PC-3 (cell line): ENCODE data around the gene SHTN1. TPM values are rescaled to one million over a fixed set of nuclear protein-coding genes. Genes with fewer than 3 reads are reported as not detected.

ENCODE experiments used
- ATAC-seq: fragments of 200-7000 bp; cut with Tn5 transposase; 2 replicates; pipeline ENCODE4 v1.9.1; 2020; ENCODE audit warnings: mild to moderate bottlenecking, moderate library complexity
- BruUV-seq: library from RNA; stranded (reverse); fragments of 400-500 nt; replicated peaks from 2 replicates; lab custom pipeline; 2021; lab: Mats Ljungman, UMichigan
- CTCF ChIA-PET: fragments of 300-600 bp; sonication (Branson Sonifier 250); formaldehyde crosslinking; loops from one replicate; lab custom pipeline; 2022; ENCODE audit warnings: antibody characterized with exemption; lab: Charles Lee
- POLR2A ChIA-PET: fragments of 300-600 bp; sonication (Branson Sonifier 250); formaldehyde crosslinking; loops from one replicate; lab custom pipeline; 2022; ENCODE audit warnings: antibody characterized with exemption; ENCODE audit not compliant: unreplicated experiment; lab: Charles Lee
- DNase-seq: peaks from one replicate; pipeline ENCODE4 v3.0.0-alpha.2; 2015
- H2AFZ ChIP-seq: fragments of 300-600 bp; sonication (generic); 2 replicates; pipeline ENCODE4 v1.6.0; 2016; ENCODE audit warnings: antibody characterized with exemption, low read length
- H3F3A ChIP-seq: fragments of 300-600 bp; sonication (generic); one replicate; pipeline ENCODE4 v1.6.0; 2017; ENCODE audit warnings: antibody characterized with exemption, low read length, control low read depth, mild to moderate bottlenecking; ENCODE audit not compliant: unreplicated experiment
- H3K27ac ChIP-seq: fragments of 300-600 bp; sonication (generic); 2 replicates; pipeline ENCODE4 v1.5.1; 2016; ENCODE audit warnings: mild to moderate bottlenecking, low read length
- H3K27me3 ChIP-seq: fragments of 300-600 bp; sonication (generic); 2 replicates; pipeline ENCODE4 v1.6.1; 2016; ENCODE audit warnings: low read length, mixed read lengths
- H3K36me3 ChIP-seq: fragments of 300-600 bp; sonication (generic); 2 replicates; pipeline ENCODE4 v1.6.1; 2016; ENCODE audit warnings: low read depth, mixed run types, low read length, mixed read lengths
- H3K4me1 ChIP-seq: fragments of 300-600 bp; sonication (generic); 2 replicates; pipeline ENCODE4 v1.5.1; 2016; ENCODE audit warnings: low read length; ENCODE audit not compliant: insufficient read depth
- H3K4me2 ChIP-seq: fragments of 300-600 bp; sonication (generic); 2 replicates; pipeline ENCODE4 v1.6.0; 2016; ENCODE audit warnings: low read length
- H3K4me3 ChIP-seq: fragments of 300-600 bp; sonication (generic); 2 replicates; pipeline ENCODE4 v1.5.1; 2016; ENCODE audit warnings: mild to moderate bottlenecking, low read length, mixed read lengths
- H3K79me2 ChIP-seq: fragments of 300-600 bp; sonication (generic); 2 replicates; pipeline ENCODE4 v1.6.1; 2017; ENCODE audit warnings: low read length, mixed read lengths
- H3K9ac ChIP-seq: fragments of 300-600 bp; sonication (generic); 2 replicates; pipeline ENCODE4 v1.6.0; 2016; ENCODE audit warnings: mild to moderate bottlenecking, low read length
- H3K9me2 ChIP-seq: fragments of 300-600 bp; sonication (generic); replicated peaks from 2 replicates; pipeline ENCODE4 v1.6.1; 2016; ENCODE audit warnings: mixed run types, low read length, mixed read lengths
- H3K9me3 ChIP-seq: fragments of 300-600 bp; sonication (generic); 2 replicates; pipeline ENCODE4 v1.6.1; 2016; ENCODE audit warnings: low read length, mixed read lengths
- H4K20me1 ChIP-seq: fragments of 300-600 bp; sonication (generic); 2 replicates; pipeline ENCODE4 v1.6.1; 2016; ENCODE audit warnings: low read length, mixed read lengths
- EZH2 ChIP-seq: fragments of 300-600 bp; sonication (generic); IDR thresholded peaks from one replicate; pipeline ENCODE4 v1.6.1; 2017; ENCODE audit warnings: antibody characterized with exemption, mild to moderate bottlenecking, low read length; ENCODE audit not compliant: unreplicated experiment
- EZH2phosphoT487 ChIP-seq: fragments of 300-600 bp; sonication (generic); IDR thresholded peaks from 2 replicates; pipeline ENCODE4 v1.6.1; 2018; ENCODE audit warnings: mild to moderate bottlenecking, antibody characterized with exemption, low read length, borderline replicate concordance
- intact Hi-C: fragments of 100-400 bp; cut with micrococcal nuclease; formaldehyde crosslinking; loops from 2 replicates; pipeline ENCODE4 v1.9.0; 2023
- total RNA-seq: library from RNA; depleted of rRNA; stranded (reverse); fragments of >200 nt; gene quantifications from 2 replicates; pipeline ENCODE4 v1.2.3, GENCODE V29; 2014
- TF ChIP-seq, protein P1 (sequence below): fragments of 300-600 bp; sonication (generic); conservative IDR thresholded peaks from 2 replicates; pipeline ENCODE4 v1.5.1; 2017; ENCODE audit warnings: antibody characterized with exemption, low read depth, mild to moderate bottlenecking, low read length

The SHTN1 gene
- total RNA-seq, 1 experiment from 2014 or later = 13.0 TPM

DNA sequence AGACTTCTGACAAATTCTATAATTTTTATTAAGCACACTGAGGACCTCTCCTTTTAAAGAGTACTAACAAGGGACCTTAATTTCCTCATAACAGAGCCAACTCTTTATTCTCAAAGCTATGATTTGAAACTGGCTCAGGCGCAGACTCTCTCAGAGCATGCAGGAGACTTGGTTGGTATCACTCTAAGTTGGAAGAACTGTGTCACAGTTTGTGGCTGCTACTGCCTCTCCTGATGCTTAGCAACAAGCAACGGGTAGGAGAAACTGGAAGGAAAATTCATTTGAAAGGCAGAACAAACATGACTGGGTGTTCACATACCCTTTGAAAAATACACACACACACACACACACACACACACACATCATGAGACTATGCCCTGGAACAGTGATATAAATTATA is 122.3 kb downstream of the SHTN1 start:
- POLR2A ChIA-PET = no interaction called here
- no peaks in the 10 kb centered on the region for H3F3A ChIP-seq
- DNase-seq = no peak
- BruUV-seq = no TSS peak
- H3K9ac ChIP-seq = no peak overlapping the region
- no peaks in the 10 kb centered on the region for H3K9me2 ChIP-seq
- H3K27ac ChIP-seq = no peak overlapping the region
- no peak overlapping the region for H3K4me3 ChIP-seq
- no peaks in the 10 kb centered on the region for H3K27me3 ChIP-seq
- H3K4me1 ChIP-seq = peaks cover 4% of the 10 kb centered on the region
- no peak for TF ChIP-seq EZH2
- TF ChIP-seq EZH2phosphoT487 = no peak
- TF ChIP-seq, protein P1, sequence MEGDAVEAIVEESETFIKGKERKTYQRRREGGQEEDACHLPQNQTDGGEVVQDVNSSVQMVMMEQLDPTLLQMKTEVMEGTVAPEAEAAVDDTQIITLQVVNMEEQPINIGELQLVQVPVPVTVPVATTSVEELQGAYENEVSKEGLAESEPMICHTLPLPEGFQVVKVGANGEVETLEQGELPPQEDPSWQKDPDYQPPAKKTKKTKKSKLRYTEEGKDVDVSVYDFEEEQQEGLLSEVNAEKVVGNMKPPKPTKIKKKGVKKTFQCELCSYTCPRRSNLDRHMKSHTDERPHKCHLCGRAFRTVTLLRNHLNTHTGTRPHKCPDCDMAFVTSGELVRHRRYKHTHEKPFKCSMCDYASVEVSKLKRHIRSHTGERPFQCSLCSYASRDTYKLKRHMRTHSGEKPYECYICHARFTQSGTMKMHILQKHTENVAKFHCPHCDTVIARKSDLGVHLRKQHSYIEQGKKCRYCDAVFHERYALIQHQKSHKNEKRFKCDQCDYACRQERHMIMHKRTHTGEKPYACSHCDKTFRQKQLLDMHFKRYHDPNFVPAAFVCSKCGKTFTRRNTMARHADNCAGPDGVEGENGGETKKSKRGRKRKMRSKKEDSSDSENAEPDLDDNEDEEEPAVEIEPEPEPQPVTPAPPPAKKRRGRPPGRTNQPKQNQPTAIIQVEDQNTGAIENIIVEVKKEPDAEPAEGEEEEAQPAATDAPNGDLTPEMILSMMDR = no peak
- CTCF ChIA-PET = no interaction called here
- H4K20me1 ChIP-seq = no peaks in the 10 kb centered on the region
- intact Hi-C loops = no loop called here
- no peak overlapping the region for H3K4me2 ChIP-seq
- H3K79me2 ChIP-seq = no peaks in the 10 kb centered on the region
- ATAC-seq = no peak
- H3K36me3 ChIP-seq = no peaks in the 10 kb centered on the region; the same call in 1 of the 2 replicates
- no peaks in the 10 kb centered on the region for H3K9me3 ChIP-seq
- H2AFZ ChIP-seq = no peak overlapping the region

DNA sequence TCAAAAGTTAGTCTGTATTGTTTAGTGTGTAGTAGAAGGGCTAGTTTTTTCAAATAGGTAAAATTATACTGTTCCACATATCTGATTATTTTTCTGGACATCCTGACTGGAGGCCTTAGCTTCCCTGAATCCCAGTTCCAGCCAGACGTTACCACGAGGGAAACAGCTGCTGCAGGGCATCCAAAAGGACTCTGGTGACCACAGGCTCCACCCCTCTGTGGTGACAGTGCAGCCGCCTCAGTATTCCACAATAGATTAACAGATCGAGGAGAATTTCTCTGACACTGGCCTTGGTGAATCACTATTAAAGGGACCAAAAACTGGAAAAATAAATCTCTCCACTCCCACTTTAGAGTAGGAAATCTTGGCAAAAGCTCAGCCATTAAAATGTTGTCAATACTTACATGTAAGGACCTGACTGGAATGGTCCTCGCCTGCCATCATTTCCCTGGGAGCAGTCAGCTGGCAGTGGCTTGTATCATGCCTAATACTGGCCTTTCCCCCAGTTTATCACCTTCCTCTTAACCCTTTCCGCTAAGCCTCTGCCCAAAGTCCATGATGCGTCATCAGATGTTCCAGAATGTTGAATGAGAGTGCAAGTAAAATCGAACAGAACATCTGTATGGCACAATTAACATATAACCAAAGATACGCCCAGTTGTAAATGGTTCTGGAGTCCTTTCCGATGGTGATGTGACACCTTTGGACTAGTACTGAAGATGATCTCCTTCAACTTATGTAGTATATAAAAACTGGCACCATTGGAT is 124.1 kb downstream of the SHTN1 start:
- no peaks in the 10 kb centered on the region for H3K9me3 ChIP-seq
- no peak overlapping the region for H3K9ac ChIP-seq
- no peak for TF ChIP-seq EZH2phosphoT487
- no peak for TF ChIP-seq EZH2
- TF ChIP-seq, protein P1 = no peak
- no peak overlapping the region for H3K27ac ChIP-seq
- H3K4me1 ChIP-seq = no peaks in the 10 kb centered on the region
- H3K36me3 ChIP-seq = no peaks in the 10 kb centered on the region; the same call in 1 of the 2 replicates
- DNase-seq = no peak
- intact Hi-C loops = no loop called here
- no peaks in the 10 kb centered on the region for H3F3A ChIP-seq
- H3K9me2 ChIP-seq = no peaks in the 10 kb centered on the region
- POLR2A ChIA-PET = no interaction called here
- CTCF ChIA-PET = no interaction called here
- BruUV-seq = no TSS peak
- H3K4me2 ChIP-seq = no peak overlapping the region
- no peaks in the 10 kb centered on the region for H3K79me2 ChIP-seq
- no peak for ATAC-seq
- H3K4me3 ChIP-seq = no peak overlapping the region
- no peaks in the 10 kb centered on the region for H4K20me1 ChIP-seq
- no peak overlapping the region for H2AFZ ChIP-seq
- no peaks in the 10 kb centered on the region for H3K27me3 ChIP-seq

DNA sequence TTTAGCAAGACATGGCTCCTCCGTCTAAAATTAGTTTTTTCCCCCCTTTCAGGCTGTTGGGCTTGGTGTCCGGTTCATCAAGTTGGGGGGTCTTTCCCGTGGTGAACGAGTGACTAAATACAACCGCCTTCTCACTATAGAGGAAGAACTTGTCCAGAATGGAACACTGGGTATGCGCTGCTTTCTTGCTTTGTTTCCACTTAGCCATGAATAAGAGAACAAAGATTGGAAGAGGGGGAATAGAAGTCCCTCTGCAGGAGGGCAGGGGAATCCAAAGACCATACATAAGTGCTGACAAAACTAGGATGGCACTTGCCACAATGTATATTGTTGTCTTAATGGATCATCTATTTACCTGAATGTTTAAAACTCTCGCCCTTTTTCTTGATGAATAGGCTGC is 125.2 kb downstream of the SHTN1 start:
- no peak for ATAC-seq
- Histone ChIP-seq H3F3A (no peaks in the 10 kb centered on the region), H3K36me3 (no peaks in the 10 kb centered on the region), H3K9ac (no peak overlapping the region), H3K27me3 (no peaks in the 10 kb centered on the region), H3K9me3 (no peaks in the 10 kb centered on the region), H3K27ac (no peak overlapping the region), H2AFZ (no peak overlapping the region), H3K79me2 (no peaks in the 10 kb centered on the region), H3K9me2 (no peaks in the 10 kb centered on the region), H3K4me1 (no peaks in the 10 kb centered on the region), H4K20me1 (no peaks in the 10 kb centered on the region), H3K4me3 (no peak overlapping the region), H3K4me2 (no peak overlapping the region)
- TF ChIP-seq EZH2 = no peak
- TF ChIP-seq EZH2phosphoT487 = no peak
- TF ChIP-seq, protein P1 = no peak
- intact Hi-C loops = no loop called here
- TSS peak; percentile 14 for BruUV-seq
- DNase-seq = no peak
- ChIA-PET CTCF (no interaction called here), POLR2A (no interaction called here)
